LHCN-M2 (cell line): ENCODE results near the gene TAMM41. TPM values are rescaled to one million over a fixed set of nuclear protein-coding genes. Genes with fewer than 3 reads are reported as not detected.
"Not testable (repeated sequence)": the region's sequence is repeated elsewhere in the genome, so short reads cannot be mapped to it uniquely, and the experiment has no call there.

Experiments
- DNase-seq: peaks from one replicate; pipeline ENCODE4 v3.0.0-alpha.2; 2012; ENCODE audit warnings: low read depth
- total RNA-seq: library from RNA; depleted of rRNA; stranded (reverse); fragments of >200 nt; gene quantifications from 2 replicates; pipeline ENCODE4 v1.2.3, GENCODE V29; 2014; rRNA removed

TAMM41 gene
- total RNA-seq, 1 experiment from 2014 or later: 11.4 TPM

- DNase-seq: no peak
These were observed 78.1 kb downstream of the TAMM41 start for GRCh38 chr3:11768604-11769003.

DNA sequence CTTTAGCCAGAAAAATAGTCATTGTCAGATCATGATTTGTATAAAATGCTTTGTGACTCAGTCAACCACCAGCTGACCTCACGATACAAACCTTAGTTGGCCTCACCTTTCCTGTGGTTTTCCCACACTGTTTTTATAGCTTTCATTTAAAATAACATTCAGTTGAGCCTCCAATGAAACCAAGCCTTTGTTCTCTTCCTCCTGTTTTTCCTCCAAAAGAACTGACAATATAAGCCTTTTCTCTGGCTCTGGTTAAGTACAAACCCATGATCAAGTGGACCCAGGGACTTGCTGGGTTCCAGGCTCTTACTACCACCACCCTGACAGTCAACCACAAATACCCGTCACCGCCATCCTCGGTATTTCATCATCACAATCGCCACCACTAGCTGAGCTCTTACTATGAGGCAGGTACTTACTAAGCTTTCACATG lies 81.7 kb downstream of the TAMM41 start:
- peak; percentile 69 for DNase-seq

GRCh38 chr3:11759996-11760395 lies 86.7 kb downstream of the TAMM41 start:
- DNase-seq: no peak

DNA sequence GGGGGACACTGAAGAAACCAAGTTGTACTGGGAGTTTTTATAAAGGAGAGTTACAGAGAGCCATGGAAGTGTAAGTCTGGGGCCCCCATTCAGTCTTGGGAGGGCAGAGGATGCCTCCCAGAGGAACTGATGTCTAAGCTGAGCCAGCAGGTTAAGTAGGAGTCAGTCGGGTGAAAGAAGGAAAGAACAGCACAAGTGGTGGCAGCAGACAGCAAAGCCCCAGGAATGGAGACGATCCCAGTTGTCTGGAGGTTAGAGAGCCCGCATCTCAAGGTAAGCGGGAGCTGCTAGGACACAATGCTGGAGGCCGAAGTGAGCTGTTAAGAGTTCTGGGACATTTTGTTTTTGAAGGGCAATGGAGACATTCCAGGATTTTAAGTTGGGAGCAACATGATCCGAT lies 88.8 kb downstream of the TAMM41 start:
- no peak for DNase-seq

DNA sequence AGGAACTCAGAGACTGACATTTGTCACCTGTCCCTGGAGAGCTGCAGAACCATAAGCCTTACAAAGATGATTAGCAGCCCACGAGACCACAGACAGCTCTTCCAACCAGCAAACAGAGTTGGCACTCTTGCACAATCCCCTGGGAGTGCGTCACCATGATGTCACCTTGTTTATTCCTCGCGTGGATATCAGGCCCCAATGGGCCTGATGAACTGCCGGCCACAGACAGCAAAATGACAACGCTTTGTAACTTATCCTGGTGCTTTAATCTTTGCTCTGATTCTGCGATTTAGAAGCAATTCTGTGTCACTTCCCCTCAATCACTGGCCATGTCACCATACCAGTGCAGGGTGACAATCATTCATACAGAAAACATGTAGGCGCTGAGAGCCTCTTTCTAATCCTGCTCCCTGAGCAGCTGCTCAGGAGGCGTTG lies 89.2 kb downstream of the TAMM41 start:
- DNase-seq: peak; percentile 67

- DNase-seq: no peak
These were observed 91.4 kb downstream of the TAMM41 start for GRCh38 chr3:11755276-11755675.

DNA sequence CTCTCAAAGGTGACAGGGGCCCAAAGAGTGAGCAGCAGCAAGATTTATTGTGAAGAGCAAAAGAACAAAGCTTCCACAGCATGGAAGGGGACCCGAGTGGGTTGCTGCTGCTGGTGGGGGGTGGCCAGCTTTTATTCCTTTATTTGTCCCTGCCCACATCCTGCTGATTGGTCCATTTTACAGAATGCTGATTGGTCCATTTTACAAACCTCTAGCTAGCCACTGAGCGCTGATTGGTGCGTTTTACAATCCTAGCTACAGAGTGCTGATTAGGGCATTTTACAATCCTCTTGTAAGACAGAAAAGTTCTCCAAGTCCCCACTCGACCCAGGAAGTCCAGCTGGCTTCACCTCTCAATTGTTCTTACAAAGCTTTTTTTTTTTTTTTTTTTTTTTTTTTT lies 94.4 kb downstream of the TAMM41 start:
- DNase-seq: not testable (repeated sequence)

- DNase-seq: not testable (repeated sequence)
These were observed 98.4 kb downstream of the TAMM41 start for GRCh38 chr3:11748306-11748705.

Other genes starting within 250 kb of the TAMM41 start
- gene VGLL4, start 203.0 kb downstream of the TAMM41 start, total RNA-seq: 65.8 and 66.5 TPM in 2 replicates
- not detected in 2 replicates for gene SYN2, start 157.5 kb upstream of the TAMM41 start, total RNA-seq